GM19193 (cell line): ENCODE data around the gene MCEMP1.

Source experiments
- POLR2A ChIP-seq: IDR thresholded peaks from 4 replicates; pipeline ENCODE4 v1.6.1; 2011; ENCODE audit not compliant: insufficient read depth, insufficient read length; ENCODE audit errors: extremely low read depth

MCEMP1 gene

DNA sequence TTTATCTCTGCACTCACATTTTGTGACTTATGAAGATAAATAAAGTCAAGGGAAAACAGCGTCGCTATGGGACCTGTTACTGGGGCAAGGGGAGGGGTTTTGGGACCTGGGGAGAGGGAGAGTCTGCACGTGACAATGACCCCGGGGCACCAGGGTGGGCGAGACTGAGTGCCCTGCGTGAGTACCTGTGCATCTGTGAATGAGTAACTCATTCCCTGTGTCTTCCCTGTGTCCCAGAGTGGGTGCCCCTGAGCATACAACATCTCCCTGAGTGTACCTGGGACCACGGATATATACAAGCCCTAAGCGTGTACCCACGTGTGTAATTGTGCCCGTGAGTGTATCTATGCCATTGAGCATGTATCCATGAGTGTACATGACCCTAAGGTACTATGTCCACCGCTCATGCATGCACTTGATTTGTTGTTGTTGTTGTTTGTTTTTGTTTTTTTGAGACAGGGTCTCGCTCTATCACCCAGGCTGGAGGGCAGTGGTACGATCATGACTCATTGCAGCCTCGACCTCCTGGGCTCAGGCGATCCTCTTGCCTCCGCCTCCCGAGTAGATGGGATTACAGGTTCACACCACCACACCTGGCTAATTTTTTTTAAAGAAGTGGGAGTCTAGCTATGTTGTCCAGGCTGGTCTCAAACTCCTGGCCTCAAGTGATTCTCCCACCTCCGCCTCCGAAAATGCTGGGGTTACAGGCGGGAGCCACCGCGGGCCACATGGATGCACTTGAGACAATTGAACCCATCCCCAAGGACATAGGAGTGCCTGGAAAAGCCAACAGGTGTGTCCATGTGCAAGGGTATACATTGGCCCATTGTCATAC is 3.1 kb downstream of the MCEMP1 start:
- no peak for TF ChIP-seq POLR2A

DNA sequence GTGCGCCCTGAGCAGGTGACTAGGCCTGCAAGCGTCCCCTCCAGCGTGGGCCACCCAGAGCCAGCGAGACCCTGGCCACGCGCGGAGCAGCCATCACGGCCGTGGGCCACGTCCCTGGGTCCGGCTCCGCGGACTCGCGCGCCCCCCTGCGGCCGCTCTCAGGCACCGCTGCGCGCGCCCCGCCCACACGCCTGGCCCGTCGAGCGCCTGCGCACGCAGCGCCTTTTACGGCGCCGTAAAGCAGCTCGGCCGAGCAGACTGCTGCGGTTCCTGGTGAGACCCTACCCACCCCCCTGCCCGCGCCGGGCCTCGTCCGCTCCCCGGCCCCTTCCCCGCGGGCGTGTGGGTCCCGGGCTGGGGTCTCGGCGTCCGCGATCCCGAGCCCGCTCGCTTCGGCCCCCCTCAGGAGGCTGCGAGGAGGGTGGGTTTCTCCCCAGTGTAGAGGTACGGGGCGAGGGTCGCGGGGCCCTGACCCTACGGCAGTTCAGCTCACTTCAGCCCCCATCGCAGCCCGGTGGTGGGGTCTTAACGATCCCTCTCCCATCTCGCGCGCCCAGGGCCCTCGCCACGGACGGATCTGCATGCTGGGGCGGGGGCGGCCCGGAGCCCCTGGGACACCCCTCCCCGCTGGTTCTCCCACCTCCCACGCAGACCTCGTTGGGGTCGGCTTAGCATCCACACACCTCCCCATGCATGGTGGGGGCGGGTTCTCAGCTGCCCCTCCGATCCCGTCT is 3.9 kb downstream of the MCEMP1 start, which contains the start of gene TRAPPC5:
TSS of gene TRAPPC5 (plus strand) at position 228 of the 734 bp plus-strand sequence. CDS start 1,421 bp downstream, outside the sequence.
- TF ChIP-seq POLR2A = peak; percentile 50

DNA sequence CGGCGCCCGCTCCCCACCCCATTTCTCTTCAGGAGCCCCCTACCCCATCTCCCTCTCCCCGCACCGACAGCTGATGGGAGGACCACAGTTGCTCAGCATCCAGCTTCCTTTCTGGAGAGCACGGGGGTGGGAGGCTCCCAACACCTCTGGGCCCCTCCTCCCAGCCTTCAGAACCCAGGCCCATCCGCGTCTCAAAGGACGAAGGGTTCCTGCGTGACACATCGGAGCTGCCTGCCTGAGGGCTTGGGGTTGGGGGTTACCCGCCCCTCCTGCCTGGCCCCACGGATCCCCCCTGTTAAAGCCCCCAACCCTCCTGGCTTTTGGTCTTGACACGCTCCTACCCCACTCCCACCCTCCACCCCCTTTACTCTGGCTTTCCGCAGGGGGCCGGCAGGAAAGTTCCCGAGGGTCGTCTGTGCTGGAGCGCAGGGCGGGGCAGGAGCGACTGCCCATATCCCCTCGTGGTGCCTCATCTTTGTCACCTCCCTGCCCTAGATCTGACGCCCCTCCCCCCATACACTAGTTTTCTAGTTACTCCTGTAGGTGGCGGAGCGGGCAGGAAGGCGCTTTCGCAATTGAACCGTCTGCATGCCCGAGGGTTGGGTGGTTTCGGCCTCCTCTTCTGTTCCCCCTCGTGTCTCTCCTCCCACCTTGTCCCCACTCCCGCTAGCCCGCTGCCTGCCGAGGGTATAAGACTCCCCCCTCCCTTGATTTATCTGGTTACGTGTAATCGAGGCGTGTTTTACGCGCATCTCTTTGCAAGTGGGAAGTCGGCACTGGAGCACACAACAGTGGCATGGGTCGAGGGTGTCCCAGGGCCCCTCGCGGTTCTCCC is 4.7 kb downstream of the MCEMP1 start:
- peak; percentile 14 for TF ChIP-seq POLR2A

DNA sequence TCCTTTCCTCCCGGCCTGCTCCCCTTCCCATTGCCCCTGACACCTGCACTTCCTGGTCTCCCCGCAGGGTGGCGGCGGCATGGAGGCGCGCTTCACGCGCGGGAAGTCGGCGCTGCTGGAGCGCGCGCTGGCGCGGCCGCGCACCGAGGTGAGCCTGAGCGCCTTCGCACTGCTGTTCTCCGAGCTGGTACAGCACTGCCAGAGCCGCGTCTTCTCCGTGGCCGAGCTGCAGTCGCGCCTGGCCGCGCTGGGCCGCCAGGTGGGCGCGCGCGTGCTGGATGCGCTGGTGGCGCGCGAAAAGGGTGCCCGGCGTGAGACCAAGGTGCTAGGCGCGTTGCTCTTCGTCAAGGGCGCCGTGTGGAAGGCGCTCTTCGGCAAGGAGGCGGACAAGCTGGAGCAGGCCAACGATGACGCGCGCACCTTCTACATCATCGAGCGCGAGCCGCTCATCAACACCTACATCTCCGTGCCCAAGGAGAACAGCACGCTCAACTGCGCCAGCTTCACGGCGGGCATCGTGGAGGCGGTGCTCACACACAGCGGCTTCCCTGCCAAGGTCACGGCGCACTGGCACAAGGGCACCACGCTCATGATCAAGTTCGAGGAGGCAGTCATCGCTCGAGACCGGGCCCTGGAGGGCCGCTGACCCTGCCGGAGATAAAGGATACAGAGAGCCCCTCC is 5.4 kb downstream of the MCEMP1 start:
- no peak for TF ChIP-seq POLR2A

DNA sequence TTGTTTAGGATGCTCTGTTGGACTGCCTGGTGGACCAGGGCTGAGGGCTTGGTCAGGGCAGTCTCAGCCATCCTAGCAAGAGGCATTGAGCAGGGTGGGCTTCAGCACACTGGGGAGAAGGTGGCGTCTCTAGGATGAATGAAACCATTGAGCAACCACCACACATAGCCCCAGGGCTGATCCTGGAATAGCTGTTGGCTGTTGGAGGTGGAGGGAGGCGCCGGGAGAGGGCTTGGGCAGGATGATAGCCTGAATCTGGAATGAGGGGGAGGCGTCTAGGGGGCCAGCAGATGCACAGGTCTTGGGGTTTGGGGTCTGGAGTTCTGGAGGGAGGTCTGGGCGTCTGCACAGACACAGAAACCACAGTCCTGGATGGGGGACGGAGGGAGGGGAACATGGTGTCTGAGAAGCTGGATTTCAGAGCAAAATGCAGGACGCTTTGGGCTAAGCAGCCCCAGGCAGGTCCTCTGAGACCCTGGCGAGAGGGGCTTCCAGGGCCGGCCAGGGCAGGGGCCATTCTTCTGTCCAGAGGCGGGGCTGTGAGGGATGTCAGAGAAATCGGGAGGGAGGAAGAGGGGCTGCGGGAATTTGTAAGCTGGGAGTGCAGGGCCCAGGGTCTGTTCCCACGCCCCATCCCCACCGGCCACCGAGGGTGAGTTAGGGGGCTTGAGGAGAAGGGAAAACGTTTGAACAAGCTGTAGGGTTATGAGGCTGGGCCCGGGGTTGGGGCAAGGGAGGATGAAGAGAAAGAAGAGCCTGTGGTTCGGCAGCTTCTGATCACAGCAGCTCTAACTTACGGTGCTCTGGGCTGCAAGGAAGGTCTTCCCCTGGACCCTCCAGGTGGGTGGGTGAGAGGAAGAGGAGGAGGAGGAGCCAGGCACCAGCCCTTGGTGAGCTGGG is 8.9 kb downstream of the MCEMP1 start:
- peak; percentile 32 for TF ChIP-seq POLR2A

DNA sequence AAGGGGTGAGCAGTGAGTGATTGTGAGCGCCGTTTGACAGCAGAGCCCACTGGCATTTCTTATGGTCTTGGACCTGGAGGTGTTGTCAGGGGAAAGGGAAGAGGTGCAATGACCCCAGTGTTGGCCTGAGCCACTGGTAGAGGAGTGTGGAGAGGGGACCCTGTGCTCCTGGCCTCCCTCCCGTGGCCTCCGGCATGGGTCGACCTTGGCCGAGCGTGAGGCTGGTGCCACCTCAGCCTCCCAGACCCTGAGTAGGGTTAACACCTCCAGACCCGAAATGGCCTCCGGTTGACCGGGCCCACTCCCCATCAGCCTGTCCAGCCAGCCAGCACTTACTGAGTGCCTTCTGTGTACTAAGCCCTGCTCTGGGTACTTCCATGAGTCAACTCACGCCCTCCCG is 10.3 kb downstream of the MCEMP1 start:
- no peak for TF ChIP-seq POLR2A

DNA sequence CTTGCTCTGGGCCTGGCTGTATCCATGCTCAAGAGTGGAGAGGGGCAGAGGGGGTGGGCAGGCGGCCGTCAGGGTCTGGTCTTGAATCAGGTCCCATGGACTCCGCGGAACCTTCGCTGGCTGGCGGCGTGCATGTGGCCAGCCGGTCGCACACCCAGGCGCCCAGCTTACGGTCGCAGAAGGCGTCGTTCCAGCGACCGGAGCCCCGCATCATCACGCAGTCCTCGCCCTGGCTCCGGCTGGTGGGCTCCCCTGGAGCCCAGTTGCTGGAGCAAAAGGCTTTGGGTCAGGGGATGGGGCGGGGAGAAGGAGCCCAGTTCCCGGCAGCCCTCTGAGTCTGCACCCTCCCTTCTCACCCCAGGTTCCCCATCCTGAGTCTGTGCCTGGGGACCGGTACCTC is 12.3 kb downstream of the MCEMP1 start:
- no peak for TF ChIP-seq POLR2A

DNA sequence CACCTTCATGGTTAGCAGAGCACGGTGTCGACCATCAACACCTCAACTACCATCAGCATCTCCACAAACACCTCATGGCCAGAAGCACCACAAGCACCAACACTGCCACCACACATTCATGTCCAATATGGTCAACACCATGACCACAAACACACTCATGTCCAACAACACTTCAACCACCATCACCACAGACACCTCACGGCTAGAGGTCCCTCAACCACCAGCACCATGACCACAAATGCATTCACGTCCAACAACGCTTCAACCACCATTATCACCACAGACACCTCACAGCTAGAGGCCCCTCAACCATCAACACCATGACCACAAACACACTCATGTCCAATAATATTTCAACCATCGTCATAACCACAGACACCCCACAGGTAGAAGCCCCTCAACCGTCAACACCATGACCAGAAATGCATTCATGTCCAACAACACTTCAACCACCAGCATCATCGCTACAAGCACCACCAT is 13.9 kb downstream of the MCEMP1 start:
- TF ChIP-seq POLR2A = no peak

DNA sequence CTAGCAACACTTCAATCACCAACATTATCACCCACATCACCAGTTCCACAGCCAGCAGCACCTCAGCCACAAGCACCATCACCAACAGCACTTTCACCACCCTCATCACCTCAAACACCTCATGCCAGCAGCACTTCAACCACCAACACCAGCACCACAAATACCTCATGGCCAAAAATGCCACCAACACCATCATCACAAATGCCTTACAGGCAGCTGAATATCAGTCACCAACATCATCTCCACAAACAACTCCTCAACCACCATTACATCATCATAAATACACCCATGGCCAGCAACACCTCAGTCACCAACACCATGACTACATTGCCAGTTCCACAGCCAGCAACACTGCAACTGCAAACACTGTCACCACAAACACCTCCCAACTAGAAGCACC is 14.6 kb downstream of the MCEMP1 start:
- TF ChIP-seq POLR2A = no peak

DNA sequence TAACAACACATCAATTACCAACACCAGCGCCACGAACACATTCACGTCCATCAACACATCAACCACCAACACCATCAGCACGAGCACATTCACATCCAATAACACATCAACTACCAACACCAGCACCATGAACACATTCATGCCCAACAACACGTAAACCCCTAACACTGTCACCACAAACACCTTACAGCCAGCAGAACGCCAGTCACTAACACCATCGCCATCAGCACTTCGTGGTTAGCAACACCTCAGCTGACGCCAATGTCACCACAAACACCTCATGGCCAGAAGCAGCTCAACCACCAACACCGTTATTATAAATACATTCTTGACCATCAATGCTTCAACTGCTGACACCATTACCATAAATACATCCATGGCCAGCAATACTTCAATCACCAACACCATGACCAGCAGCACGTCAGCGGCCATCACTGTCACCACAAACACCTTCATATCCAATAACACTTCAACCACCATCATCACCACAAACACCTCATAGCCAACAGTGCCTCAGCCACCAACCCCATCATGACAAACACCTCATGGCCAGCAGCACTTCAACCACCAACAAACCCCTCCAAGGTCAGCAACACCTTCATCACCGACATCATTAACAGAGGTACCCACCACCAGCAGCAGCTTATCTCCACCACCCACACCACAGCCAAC is 15.7 kb downstream of the MCEMP1 start:
- no peak for TF ChIP-seq POLR2A

DNA sequence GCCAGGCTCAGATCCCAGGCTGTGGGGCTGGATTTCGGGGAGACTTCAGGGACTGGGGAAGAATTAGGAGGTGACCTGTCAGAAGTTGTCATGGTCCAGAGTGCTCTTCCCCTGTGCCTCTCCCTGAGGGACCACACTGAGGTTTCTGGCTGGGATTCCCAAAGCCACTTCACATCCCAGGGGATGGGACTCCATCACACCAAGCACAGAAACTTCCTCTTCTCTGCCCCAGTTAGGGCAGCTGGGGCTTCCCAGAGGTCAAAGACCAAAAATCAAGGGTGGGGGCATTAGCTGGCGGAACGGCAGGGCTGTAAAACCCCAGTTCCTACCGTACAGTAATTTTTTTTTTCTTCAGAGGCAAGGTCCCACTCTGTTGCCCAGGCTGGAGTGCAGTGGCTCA is 17.6 kb downstream of the MCEMP1 start:
- no peak for TF ChIP-seq POLR2A

DNA sequence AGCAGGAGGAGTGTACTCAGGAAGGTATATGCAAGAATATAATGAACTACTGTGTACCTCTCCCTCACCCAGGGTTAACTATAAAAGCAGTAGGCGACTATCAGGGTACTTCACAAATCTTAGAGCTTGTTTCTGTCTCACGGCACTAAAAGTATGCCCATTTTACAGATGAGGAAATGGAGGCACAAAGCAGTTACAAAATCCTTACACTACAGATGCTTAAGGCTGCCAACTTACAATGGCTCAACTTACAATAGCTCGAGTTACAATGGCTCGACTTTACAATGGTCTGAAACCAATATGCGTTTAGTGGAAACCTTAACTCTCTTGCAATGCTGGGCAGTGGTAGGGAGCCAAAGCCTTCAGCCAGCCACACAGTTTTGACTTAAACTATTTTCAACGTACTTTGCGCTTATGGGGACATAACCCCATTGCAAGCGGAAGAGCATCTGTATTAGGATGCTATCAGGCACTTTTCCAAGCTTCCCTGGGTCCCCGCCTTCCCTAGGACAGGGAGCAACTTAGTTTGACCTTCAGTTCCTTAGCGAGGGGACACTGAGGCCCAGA is 20.9 kb downstream of the MCEMP1 start:
- no peak for TF ChIP-seq POLR2A

DNA sequence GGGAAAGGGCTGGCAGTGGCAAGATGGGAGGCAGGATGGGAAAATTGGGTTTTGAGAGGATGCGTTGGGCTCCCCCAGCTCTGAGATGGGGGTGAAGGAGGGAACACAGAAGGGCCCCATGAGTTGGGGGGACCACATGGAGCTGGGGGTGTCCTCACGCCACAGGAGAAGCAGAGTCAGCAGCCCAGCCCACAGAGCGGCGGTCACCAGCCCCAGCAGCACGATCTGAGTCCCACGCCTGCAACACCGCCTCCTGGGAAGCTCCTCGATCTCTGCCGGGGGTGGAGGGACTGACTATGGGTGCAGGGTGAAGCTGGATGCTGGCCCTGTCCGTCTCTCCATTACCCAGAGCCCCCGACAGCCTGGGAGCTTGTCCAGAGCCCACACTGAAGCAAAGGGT is 21.7 kb downstream of the MCEMP1 start:
- TF ChIP-seq POLR2A = no peak
